Spleen (tissue), 7 donors: ENCODE results near the gene ABAT.
"Not testable (repeated sequence)": the region's sequence is repeated elsewhere in the genome, so short reads cannot be mapped to it uniquely, and the experiment has no call there.

Source experiments
- CTCF ChIP-seq, 11 experiments: fragments of 200-600 bp in 7 of 11; fragments of 450-650 bp in 4 of 11; sonication (generic) in 4 of 11; IDR thresholded peaks in 8 of 11; conservative IDR thresholded peaks in 3 of 11; 1 replicate in 7 of 11; 2 replicates in 4 of 11; pipeline versions ENCODE4 v1.4.0 to v1.8.0; 2016 to 2021; ENCODE audit warnings: antibody characterized with exemption in 11 of 11, inconsistent platforms in 4 of 11, mild to moderate bottlenecking in 1 of 11
- POLR2A ChIP-seq, 3 donors: fragments of 450-650 bp; IDR thresholded peaks; one replicate each; pipeline ENCODE4 v1.5.1; 2017; ENCODE audit warnings: antibody characterized with exemption in 3 of 3, mild to moderate bottlenecking in 1 of 3
- POLR2AphosphoS5 ChIP-seq, 3 donors: sonication (generic); formaldehyde crosslinking; IDR thresholded peaks; one replicate each; pipeline ENCODE4 v1.5.1; 2017; ENCODE audit warnings: antibody characterized with exemption in 3 of 3
- donor health status: DM: no; HTN: no; CAD: no; lungs with moderate emphysema.
- donor health status: DM: no; HTN: no; CAD: no.
- donor health status: DM: no; HTN: no; CAD: no.

GRCh38 chr16:8651958-8652357, 22.5 kb upstream of the ABAT start:
- not testable (repeated sequence) for TF ChIP-seq POLR2A (IDR thresholded peaks at IDR 0.05); CTCF (IDR thresholded peaks at IDR 0.05 in 8 of 11, conservative IDR thresholded peaks at IDR 0.05 in 3 of 11); POLR2AphosphoS5 (IDR thresholded peaks at IDR 0.05)
